SHP77 treated with DMSO at 0.1 percent for 48 hours (cell line): ENCODE measurements around the gene ZDHHC9.

Source experiments
- DNase-seq: peaks from one replicate; lab custom pipeline; 2025; lab: John Stamatoyannopoulos, UW

ZDHHC9 gene

DNA sequence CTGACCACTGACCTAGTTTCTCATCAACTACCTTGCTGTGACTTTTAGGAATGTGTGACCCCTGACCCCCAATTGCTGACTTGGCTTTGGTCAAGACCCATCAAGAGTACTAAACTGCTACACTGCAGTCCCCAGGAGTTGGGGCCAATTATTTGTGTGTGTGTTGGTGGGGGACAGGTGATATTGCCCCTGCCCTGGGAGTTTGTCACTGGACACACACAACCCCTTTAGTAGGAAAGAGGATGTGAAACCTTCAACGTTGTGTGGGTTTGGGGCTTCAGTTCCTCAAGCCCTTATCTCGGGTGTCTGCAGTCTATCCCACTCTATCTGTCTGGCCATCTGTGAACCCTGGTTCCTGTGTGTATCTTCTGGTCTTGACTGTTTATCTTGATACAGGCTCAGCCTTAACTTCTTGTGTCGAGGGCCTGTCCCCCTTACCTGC is 57.5 kb downstream of the ZDHHC9 start:
- DNase-seq = no peak

DNA sequence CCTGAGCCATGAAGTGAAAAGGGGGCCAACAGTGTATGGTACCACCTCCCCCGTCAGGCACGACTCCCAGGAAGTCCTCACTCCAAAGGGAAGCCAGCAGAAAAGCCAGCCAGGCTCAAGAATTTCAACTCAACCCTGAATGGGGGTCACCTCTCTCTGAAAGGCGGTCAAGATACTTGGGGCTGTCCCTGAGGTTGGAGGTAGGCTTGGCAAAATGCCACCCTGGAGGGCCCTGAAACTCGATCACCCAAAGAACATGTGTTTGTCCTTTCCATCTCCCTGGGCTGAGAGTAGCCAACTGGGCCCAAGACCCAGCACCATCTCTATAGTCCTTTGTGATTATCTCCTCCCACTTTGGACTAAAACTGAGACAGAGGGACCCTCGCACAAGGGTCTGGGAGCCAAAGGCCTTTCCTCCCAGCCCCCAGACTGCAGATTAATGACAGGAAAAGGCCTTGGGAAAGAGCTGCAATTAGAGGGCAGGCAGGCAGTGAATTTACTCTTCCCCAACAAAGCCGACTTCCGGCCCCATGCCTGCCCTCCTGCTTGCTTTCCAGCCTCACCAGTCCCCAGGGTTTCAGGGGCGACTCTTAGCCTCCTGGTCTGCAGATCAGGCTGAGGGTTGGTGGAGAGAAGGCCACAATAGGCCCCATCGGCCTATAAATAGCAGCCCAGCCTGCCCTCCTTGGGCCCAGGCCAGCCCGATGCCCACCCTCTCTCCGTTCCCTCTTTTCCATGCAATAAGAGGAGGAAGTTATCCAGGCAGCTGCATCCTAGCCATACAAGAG is 58.3 kb downstream of the ZDHHC9 start:
- DNase-seq = no peak

DNA sequence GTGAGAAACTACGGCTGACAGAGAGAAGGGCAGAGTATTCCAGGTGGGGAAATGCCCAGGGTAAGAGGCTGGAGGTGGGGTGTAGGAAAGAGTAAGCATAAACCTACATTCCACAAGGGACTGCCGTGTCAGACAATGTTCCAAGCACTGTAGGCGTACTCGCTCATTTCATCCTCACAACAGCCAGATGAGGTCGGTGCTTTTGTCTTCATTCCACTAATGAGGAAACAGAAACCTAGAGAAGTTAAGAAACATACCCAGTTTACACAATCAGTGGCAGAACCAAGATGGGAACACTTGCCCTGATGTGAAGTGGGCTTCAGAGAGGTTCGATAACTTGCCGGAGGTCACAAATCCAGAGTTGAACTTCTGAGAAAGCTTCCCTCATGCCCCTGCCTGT is 59.3 kb downstream of the ZDHHC9 start:
- DNase-seq = no peak

DNA sequence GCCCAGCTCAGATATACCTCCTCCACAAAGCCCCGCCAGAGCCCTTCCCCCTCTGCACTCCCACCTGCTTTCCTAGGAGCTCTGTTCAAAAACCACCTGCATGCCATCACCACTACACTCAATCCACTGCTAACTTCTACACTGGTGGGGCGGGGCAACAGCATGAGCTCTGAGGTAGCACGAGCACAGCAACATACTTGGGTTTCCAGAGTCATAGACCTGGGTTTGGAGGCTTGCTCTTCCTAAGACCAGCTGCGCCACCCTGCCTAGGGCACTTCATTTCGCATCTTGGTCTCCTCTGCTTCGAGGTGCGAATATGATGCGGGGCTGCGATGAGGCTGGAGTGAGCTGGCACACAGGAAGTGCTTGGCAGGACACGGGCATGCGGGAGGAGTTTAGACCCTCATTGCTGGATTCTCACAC is 60.4 kb downstream of the ZDHHC9 start:
- no peak for DNase-seq

DNA sequence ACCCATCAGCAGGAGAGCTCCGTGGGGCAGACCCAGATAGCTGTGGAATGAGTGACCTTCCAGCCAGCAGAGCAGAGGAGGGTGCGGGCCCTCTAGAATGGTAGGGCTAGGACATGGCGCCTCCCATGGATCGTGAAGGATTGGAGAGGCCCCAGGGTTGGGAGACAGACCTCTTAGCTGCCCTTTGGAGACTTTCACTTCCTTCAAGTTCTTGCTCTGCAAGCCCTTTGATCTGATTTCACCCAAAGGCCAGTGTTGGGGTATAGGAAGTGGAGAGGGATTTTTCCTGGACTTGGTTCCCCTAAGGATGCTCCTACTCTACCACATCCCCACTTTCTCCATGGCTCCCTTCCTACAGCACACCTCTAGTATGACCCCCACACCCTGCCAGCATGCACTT is 61.0 kb downstream of the ZDHHC9 start:
- no peak for DNase-seq

DNA sequence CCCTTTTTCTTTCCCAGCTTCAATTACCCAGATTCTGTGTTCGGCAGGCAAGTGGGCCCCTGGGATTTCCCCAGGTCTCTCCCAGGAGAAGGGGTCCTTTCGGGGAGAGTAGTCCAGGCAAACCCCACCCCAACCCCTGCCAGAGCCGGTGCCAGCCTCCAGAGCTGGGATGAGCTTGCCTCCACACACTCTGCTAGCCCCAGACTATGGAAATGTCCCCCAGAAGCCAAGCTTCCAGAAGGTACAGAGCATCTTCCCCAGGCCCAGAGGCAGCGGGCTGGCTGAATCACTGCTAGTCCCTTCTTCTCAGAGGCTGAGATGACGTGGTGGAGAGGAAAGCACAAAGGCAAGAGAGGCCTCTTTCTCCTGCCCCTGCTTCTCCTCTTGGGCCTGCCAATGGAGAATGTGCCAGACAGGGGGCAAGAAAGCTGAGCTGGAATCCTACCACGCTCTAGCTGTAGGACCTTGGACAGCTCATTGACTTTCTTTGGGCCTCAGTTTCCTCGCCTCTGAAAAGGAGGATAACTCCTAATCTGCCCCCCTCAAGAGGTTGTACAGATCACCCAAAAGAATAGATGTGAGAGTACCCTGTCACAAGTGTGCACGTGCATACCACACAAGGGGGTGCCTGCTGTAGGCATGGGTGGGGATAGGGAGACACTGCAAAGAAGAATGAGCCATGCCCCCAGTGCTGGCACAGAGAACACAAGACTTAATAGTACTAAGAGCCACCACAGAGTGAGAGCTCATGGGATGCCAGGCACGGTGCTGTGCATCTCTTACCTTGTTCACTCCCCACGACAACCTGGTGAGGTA is 61.8 kb downstream of the ZDHHC9 start:
- DNase-seq = no peak

DNA sequence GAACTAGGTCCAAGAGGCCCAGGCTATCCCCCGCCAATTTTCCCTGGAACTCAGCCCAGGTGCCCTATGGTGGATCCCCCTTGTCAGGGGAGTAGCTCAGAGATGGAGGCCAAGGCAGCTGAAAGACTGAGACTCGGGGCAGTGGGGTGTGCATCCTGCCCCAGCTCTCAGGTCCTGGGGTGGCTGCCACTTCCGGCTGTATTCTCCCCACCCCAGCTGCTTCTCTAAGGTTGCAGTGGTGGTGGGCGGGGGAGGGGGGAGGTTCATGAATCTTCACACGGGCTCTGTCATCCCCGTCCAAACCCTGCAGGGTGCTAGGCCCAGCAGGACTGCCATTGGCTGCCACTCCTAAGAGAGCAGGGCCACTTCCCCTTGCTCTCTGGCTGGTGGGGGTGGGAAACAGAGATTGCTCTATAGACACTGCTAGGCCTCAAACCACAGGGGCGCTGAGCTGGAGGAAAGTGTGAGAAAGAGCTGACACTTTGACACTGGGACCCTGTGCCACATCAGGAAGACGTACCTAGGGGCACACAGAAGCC is 62.5 kb downstream of the ZDHHC9 start:
- DNase-seq = no peak

DNA sequence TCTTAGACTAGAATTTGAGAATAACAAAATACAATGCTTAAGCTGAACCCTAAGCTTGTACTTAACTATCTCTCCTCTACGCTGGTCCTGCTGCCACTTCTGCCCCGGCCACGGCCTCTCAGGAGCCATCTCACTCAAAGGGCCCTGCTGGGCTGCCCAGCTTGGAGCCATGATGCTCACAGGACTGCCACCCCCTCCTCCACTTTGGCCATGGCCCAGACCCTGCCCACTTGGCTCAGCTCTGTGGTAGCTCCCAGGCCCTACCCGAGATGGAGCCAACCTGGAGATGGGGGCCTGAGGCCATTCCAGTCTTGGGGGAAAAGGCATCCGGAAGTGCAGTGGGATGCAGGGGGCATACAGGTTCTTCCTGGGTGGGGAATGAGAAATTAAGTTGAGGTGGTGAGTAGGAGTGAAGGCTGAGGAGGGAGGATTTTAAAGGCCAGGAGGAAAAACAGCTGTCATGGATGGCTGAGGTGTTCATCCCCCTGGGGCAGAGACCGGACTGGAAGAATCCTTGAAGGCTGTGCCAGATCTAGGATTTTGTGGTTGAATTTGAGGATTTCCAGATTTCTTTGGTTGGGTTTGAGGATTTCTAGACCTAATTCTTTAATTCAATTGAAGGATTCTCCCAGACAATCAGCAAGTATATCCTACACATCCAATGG is 63.1 kb downstream of the ZDHHC9 start:
- DNase-seq = no peak

DNA sequence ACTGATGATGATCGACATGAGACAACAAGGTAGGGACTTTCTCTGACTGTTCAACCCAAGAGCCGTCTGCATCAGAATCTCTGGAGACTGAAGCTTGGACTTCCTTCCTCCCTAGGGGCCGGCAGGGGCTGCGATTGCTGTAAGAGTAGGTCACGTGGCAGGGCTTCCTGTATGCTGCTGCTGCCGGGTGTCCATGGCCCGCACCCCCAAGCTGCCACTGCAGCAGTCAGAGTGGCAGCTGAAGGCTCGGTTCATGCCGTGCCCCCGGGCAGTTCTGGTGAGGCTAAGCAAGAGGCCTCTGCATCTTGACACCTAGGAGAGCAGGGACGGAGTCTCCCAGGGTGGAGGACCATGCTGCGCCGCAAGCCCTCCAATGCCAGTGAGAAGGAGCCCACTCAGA is 63.9 kb downstream of the ZDHHC9 start, which contains the start of gene SASH3:
TSS of gene SASH3 (plus strand) at position 203 of the 400 bp plus-strand sequence. CDS start at position 352, 149 bp downstream.
- no peak for DNase-seq

DNA sequence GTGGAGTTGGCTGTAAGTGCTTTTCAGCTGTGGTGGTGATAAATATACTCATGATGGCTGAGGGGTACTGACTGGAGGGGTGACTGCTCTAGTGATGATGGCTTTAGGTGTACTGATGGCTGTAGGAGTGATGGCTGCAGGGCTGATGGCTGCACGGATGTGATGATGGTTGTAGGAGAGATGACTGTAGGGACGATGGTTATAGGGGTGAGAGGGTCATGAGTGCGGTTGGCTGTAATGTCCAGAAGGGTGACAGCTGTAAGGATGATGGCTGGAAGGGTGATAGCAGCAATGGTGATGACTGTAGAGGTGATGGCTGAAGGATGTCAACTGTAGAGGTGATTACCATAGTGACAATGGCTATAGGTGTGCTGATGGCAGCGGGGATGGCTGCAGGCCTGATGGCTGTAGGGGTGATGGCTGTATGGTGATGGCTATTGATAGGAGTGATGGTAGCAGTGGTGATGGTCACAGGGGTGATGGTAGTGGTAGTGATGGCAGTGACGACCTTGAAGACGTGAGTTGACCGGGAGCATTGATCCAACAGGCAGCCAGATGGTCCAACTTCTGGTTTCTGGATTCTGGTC is 64.5 kb downstream of the ZDHHC9 start:
- no peak for DNase-seq

DNA sequence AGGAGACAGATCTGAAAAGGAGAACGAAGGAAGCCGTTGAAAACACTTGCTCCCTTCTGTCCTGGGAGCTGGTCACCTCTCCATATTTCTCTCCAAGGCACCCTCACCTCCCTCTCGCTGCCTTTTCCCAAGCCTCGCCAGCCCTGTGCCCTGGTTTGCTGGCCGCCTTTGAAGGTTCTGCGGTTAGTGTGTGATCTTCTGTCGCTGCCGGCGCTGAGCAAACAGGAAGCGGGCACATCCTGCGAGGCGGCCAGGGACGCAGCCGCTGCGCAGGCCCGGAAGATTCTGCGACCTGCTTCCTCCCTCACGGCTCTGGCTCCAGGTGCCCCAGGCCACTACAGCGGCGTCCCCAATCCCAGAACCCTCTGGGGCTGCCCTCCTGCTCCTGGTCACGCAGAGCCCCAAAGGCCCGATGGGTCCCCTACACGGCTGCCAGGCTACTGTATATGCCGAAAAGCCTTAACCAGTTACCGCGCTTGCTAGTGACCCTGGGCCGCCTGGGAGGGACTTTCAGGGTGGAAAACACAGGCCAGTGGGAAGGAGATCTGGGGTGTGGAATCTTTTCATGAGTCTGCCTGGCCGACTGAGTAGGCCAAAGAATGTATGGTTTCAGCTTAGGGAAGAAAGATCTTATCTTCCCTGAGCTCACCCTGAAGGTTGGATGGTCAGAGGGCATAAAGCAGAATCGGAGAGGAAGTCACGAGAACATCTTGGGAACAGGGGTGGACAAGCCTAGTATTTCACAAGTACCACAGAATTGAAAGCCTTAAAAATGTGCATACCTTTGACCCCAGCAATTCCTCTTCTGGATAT is 66.3 kb downstream of the ZDHHC9 start:
- DNase-seq = no peak

DNA sequence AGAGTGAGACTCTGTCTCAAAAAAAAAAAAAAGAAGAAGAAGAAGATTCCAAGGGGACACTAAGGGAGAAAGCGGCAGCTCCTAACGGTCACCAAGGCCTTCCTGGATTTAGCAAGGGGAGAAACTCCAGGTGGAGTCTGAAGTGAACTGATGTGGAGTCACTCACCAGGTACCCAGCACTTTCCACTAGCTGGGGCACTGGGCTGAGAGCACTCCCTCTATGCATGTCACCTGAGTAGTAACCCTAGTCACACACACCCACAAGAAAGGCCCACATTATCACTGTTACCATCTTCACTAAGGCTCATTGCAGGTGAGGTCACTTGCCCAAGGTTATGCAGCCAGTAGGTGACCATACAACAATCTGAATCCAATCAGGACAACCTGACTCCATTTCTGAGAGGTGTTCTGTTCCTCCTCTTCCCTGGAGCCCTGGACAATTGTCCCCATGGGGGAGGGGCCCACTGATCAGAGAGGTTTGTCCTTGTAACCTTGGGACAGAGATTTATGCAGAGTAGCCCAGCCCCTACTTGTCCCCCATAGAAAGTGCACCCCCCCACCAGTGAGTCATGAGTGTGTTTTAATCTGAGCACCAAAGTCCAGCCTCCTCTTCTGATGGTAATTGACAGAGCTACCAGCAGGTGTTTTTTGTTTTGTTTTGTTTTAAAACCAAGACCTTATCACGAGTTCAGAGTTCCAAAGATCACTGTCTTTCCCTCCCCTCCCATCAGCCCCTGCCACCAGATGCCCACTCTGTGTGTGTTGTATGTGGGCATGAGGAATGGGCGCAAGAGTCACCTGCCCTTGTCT is 69.8 kb downstream of the ZDHHC9 start:
- DNase-seq = no peak

DNA sequence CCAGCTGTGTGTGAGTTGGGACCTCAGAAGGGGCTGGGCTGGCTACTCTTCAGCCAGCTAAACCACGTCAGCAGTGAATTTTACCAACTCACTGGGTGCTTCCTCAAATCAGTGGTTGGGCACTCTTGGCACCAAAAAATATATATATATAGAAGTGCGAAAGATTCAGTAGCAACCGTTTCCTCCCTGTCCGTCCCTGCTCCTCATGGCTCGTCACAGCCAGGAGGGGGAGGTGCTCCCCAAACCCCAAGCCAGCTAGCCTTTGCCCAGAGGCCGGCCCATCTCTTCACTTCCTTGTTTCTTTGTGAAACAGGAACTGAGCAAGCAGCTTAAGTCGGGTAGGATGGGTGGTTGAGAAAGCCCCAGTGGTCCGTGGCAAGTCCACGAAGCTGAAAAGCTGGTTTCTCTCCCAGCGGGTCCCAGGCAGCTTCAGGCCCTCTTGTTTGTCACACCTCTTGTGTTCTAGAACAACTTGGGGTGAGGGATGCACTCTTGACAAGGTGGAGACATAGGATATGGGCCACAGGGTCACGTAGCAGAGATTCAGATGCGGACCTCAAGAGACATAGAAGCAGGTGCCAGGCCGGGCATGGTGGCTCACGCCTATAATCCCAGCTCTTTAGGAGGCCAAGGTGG is 70.8 kb downstream of the ZDHHC9 start:
- no peak for DNase-seq

DNA sequence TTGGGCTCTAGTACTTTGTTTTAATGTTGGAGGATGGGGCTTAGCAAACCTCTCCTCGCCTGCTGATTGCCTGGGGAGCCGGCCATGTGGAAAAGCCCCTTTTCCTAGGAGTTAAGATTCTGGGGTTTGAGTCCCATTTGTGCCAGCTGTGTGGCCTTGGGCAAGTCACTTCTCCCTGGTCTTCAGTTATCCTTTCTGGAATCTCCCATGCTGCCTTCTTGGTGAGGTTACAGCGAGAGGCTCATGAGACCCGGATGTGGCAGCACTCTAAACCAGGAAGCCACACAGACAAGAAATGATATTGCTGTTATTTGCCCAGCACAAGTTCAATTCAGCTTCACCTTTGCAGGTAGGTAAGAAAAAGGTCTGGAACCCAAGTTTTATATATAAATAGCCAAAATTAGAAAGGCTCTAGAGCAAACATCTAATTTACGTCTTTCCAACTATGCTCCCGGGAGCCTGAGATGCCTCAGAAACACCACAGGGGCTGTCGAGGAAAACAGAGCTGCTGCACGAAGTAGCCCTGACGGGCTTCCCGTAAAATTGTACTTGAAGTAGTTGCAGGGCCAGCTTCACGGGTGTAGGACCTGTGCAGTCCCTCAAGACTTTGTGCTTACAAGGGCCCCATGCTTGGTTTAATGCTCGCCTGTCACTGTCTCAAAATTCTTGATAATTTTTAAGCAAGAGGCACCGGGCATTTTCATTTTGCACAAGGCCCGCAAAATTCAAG is 72.3 kb downstream of the ZDHHC9 start:
- no peak for DNase-seq

DNA sequence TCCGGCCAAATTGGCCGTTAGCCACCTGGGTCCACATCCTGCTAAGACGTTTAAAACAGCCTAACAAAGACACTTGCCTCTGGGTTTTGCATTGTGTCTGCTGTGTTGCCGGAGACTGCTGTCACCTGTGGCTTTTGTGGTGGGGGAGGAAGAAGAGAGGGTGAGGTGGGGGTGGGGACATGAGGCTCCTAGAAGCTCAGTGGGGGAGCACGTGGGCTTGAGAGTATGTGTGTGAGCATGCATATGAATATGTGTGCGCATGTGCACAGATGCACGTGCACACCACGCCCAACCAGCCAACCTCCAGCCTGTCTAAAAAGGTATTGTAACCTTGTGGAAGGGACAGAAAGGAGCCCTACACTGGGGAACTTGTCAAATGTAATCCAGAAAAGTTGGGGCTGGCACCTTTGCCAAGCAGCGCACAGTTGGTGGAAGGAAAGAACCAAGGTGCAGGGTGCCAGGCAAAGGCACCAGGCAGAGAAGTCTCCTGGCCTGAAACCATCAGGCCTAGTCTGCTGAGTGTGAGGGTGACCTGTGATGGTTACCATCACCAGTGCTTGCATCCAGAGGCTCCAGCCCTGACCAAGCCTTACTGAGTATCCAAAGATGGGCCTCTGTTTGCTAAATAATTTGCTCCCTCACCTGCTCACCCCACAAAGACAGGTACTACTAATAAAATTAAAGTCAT is 74.1 kb downstream of the ZDHHC9 start:
- DNase-seq = no peak

DNA sequence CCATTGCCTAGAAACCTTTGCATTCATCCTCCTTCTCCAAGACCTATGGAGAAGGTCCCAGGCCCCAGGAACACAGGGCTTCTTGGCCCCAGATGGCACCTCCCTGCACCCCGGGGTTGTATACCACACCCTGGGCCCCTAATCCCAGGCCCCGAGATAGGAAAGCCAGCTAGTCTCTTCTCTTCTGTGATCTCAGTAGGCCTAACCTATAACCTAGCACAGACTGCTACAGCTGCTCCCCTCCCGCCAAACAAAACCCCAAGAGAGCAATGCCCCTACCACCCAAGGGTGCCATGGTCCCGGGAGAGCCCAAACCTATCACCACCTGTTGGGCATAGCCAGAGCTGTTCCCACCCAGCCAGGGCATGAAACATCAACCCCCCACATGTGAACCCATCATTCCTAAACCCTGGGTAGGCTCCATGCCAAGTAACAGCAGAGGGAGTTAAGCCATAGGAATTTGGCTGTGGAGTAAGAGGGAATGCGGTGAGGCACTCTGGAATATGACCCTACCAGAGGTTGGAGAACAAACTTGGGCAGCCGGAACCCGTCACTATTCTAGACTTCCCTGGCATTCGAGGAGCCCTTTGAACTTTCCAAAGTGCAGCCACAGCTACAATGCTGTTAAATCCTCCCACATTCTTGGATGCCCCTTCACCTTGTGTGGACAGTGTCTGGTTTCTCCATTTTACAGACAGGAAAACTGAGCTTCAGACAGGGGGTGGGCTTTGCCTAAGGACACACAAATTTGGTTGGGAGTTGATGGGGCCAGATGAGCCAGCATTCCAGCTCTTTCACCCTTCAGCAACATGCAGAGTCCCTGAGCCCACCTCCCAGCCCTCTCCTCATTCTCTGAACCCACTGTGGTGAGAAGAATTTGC is 74.9 kb downstream of the ZDHHC9 start:
- DNase-seq = no peak

DNA sequence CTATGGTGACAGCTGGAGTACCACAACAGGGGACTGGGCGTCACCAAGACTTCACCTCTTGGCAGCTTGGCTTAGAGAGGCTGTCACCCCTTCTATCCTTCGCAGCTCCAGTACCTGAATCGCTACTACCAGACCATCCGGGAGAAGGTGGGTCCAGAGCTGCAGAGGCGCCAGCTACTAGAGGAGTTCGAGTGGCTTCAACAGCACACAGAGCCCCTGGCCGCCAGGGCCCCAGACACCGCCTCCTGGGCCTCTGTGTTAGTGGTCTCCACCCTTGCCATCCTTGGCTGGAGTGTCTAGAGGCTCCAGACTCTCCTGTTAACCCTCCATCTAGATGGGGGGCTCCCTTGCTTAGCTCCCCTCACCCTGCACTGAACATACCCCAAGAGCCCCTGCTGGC is 75.5 kb downstream of the ZDHHC9 start:
- DNase-seq = no peak
